Suppressor macrophage (primary cell): ENCODE data around the gene CNIH2.
A peak's percentile ranks its signal among the peaks of the same experiment; 100 is the strongest.
"Not testable (repeated sequence)": the region's sequence is repeated elsewhere in the genome, so short reads cannot be mapped to it uniquely, and the experiment has no call there.

Source experiments
- DNase-seq, 4 experiments: peaks; one replicate each; pipeline ENCODE4 v3.0.0-alpha.2; 2020 to 2022

The CNIH2 gene

DNA sequence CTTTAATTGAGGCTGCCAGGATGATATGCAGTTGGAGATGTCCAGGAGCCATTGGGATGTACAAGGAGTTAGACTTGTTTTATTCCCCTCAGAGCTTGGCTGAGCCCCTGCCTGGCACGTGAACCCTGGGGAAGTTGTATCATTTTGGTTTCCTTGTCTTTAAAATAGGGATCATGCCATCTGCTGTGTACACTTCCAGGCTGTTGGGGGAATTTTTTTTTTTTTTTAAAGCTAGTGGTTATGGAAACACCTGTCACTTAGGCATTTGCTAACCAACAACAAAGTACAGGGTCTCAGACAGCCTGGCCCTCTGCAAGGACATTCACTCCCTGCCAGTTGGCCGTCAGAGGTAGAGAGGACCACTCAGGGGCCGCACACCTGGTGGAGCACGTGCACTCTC is 18.0 kb upstream of the CNIH2 start:
- DNase-seq: no peak

- DNase-seq: no peak
These were observed 16.4 kb upstream of the CNIH2 start for GRCh38 chr11:66261578-66261977.

GRCh38 chr11:66262191-66262590 is 15.8 kb upstream of the CNIH2 start:
- DNase-seq: no peak

DNA sequence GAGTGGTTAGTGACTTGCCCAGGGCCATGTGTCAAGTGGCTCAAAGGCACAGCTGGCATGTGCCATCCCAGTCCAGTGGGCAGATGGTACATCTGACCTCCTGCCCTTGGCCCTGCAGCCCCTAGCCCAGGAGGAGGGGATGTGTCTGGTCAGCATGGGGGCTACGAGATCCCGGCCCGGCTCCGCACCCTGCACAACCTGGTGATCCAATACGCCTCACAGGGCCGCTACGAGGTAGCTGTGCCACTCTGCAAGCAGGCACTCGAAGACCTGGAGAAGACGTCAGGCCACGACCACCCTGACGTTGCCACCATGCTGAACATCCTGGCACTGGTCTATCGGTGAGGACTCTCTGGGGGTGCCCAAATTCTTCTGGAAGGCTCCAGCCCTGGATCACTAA is 15.3 kb upstream of the CNIH2 start:
- no peak for DNase-seq

DNA sequence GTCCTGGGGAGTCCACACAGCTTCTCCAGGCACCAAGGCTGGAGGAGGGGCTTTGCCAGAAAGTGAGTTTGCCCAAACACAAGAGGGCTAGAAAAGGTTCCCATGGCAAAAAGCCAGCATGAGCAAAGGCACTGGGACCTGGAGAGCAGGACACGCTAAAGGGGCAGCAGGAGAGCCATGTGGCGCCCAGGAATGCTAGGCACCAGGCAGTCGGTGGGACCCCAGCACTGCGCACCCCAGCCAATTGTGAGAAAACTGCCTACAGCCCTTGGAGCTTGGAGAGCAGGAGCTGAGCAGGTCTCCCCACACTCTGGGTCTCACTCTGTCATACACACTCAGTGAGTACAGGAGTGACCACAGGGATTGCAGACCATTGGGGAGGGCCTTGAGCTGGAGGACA is 14.7 kb upstream of the CNIH2 start:
- no peak for DNase-seq

- DNase-seq: no peak
These were observed 14.2 kb upstream of the CNIH2 start for GRCh38 chr11:66263785-66264184.

GRCh38 chr11:66264383-66264782 is 13.6 kb upstream of the CNIH2 start:
- DNase-seq: no peak

GRCh38 chr11:66264914-66265313 is 13.1 kb upstream of the CNIH2 start:
- DNase-seq: peak in 2 of 4 experiments; percentile 12 to 38

DNA sequence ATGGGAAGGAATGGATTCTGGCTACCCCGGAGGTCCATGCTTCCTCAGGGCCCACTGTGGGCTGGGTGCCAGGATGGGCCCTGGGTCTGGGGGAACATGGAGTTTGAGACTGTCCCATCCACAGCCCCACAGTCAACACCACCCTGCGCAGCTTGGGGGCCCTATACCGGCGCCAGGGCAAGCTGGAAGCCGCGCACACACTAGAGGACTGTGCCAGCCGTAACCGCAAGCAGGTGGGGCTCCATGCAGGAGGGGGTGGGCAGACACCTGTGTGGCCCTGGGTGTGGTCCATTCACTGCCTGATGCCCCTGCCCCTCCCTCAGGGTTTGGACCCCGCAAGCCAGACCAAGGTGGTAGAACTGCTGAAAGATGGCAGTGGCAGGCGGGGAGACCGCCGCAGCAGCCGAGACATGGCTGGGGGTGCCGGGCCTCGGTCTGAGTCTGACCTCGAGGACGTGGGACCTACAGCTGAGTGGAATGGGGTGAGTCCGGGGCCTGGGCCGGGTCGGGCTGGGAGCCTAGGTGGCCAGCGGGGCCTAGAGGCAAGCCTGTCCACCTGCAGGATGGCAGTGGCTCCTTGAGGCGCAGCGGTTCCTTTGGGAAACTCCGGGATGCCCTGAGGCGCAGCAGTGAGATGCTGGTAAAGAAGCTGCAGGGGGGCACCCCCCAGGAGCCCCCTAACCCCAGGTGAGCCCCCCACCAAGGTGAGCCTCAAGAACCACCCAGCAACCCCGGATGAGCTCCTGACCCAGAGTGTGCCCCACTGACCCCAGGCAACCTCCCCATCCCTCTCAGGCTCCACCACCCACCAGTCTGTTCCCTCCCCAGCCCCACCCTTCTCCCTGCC is 12.2 kb upstream of the CNIH2 start:
- no peak for DNase-seq

DNA sequence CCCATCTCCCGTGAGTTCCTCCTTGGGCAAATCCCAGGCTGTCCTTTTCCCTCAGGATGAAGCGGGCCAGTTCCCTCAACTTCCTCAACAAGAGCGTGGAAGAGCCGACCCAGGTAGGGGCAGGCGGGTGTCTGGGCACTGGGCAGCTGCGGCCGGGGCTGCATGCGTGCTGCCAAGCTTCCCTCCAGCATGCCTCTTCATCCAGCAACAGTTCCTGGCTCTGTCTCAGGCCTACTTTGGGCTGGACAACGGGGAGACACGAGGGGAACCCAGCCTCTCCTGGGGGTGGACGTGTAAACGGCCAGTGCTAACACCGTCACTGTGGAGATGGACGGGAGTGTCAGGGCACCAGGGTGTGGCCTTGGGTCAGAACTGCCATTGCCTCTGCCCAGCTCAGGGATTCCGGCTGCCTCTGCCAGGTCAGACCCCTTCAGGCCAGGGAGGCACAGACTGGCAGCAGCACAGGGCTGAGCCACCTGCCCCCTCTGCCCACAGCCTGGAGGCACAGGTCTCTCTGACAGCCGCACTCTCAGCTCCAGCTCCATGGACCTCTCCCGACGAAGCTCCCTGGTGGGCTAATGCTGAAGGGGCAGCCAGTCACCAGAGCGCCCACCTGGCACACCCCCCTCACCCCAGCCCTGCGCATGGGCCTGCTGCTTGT is 11.5 kb upstream of the CNIH2 start:
- DNase-seq: no peak

DNA sequence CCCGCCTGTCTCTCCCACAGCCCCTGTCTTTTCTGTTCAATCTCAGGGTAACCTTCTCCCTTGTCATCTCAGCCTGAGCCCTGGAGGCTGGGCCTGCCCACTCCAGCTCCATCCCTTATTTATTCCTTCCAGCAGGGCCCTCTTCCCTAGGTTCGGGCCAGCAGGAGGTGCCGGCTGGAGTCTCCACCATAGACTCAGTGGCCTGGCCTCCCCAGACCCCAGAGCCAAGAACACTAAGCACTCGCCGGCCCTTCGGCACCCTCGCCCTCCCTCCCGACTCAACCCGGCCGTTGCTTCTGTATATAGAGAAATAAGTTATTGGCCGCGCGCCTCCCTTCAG is 11.0 kb upstream of the CNIH2 start:
- peak in 1 of 4 experiments; percentile 9 for DNase-seq

DNA sequence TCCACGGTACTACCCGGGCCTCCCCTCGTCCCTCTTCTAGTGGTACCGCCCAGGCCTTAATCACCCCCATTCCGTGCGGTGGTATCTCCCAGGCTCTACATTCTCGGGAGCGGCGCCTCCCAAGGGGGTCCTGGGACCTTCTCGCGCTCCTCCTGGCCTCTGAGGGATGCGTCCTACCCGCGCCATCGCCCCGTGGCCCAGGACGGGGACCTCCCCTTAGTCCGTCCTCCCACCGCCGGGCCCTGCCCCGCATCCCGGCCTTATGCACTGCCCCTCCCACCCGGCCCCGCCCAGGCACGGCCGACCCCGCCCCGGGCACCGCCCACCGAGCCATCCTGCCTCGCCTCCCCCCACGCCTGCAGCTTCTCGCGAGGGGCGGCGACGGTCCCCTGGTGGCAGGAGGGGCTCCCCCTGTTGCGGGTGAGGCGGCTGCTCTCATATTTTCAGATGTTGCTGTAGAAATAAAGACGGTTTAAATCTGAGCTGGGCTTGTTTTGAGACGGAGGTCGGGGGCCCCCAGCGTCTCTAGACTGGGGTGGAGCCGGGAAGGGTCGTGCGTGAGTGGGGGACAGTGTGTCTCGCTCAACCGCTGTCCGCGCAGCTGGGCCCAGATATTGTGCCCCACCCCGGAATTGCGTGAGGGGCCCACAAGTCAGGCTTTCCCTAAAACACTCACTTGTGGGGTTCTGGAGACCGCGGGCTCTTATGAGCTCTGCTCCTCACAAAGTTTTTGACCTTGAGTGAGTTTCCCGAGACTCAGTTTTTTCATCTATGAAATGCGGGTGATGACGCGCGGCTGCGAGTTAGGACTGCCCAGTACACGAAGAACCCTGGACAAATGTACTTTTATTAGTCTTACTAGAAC is 10.4 kb upstream of the CNIH2 start:
- peak; percentile 87 to 95 (median 91) for DNase-seq

- peak; percentile 100 for DNase-seq
These were observed 9.6 kb upstream of the CNIH2 start, which contains the start of gene RAB1B for GRCh38 chr11:66268244-66268951. TSS of gene RAB1B (plus strand) at chr11:66268639. CDS start at chr11:66268680, 41 bp downstream.

DNA sequence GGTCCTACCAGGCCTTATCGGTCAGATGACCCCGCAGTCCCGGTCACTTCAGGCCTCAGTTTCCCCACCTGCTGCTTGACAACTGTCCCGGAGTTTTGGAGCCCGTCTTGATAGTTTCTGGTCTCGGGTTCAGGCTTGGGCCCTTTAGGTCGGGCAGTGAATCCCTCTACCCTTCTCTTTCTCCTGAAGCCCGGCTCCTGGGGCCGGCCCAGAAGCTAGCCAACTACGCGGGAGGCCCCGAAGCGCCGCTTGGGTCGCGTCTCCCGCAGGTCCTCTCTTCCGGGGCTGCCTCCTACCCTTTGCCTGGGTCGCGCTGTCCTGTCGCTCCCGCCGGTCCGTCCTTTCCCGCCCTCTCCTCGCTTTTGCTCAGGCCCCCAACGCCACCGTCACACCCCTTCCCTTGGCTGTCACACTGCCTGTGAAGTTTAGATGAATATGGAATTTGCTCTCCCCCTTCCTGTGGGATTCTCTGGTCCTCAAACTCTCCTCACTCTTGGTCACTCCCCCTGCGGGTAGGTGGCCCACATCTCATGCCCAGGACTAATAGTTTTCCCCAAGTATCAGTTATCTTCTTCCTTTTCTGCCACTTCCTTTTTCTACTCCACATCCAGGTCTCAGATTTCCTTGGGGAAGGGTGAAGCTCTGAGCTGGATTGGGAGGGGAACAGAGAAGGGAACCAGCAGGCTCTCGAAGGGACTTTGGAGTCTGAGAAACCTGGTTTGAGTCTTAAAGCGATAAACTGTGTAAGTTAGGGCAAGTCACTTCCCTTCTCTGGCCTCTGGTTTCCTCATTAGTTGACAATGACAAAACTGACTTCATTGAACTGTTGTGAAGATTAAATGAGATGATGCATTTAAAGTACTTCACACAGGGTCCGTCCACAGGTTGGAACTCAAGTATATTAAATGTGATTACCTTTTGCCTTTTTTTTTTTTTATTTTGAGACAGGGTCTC is 8.7 kb upstream of the CNIH2 start:
- DNase-seq: peak; percentile 42 to 61 (median 54)

DNA sequence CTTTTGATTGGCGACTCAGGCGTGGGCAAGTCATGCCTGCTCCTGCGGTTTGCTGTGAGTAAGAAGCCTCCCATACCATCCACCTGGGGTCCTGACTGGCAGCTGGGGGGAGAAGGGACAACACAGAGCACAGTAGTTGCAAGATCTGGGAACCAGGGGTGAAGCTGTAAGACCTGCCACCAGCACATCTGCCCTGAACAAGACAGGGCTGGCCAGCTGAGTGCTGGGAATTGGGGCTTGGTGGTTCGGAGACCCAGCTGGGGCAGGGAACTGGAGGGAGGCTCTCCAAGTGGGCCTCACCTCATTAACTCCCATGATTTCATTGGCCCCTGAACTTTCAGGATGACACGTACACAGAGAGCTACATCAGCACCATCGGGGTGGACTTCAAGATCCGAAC is 6.2 kb upstream of the CNIH2 start:
- no peak for DNase-seq

DNA sequence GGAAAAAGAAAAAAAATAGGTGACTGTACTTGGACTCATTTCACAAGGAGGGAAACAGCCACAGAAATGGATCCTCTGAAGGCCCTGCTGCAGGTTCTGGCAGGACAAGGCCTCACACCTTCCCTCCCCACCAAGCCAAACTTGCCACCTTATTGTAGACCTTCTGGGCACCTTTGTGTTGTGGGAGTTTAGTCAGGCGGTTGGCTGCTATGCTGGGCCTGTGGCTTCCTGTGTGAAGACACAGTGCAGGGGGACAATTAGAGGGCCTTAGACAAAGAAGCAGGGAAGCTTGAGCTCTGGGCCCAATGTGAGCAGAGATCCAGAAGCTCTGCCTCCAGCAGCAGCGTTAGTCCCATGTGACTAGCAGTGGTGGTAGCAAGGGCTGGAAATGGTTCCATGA is 5.4 kb upstream of the CNIH2 start:
- DNase-seq: no peak

- no peak for DNase-seq
These were observed 3.8 kb upstream of the CNIH2 start for GRCh38 chr11:66274219-66274618.

DNA sequence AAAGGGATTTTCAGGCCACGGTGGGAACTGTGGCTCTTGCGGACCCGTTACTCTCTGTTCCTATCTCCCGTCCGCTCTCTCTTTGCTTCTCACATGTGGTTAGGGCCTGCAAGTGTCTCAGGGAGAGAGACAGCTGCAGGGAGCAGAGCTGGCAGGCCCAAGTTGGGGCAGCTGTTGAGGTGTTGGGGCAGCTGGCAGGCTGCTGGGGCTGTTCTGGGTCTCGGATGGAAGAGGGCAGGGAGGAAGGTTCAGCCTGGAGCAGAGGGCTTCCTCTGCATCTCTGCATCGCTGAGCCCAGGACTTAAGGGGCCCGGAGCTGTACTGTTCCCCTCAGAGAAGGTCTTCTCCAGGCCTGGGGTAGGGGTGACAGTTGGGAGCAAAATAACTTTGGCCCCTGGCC is 2.6 kb upstream of the CNIH2 start:
- no peak for DNase-seq

DNA sequence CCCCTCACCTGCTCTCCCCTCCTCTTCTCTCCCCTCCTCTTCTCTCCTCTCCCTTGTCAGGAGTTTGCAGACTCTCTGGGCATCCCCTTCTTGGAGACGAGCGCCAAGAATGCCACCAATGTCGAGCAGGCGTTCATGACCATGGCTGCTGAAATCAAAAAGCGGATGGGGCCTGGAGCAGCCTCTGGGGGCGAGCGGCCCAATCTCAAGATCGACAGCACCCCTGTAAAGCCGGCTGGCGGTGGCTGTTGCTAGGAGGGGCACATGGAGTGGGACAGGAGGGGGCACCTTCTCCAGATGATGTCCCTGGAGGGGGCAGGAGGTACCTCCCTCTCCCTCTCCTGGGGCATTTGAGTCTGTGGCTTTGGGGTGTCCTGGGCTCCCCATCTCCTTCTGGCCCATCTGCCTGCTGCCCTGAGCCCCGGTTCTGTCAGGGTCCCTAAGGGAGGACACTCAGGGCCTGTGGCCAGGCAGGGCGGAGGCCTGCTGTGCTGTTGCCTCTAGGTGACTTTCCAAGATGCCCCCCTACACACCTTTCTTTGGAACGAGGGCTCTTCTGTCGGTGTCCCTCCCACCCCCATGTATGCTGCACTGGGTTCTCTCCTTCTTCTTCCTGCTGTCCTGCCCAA is 1.9 kb upstream of the CNIH2 start:
- DNase-seq: no peak

DNA sequence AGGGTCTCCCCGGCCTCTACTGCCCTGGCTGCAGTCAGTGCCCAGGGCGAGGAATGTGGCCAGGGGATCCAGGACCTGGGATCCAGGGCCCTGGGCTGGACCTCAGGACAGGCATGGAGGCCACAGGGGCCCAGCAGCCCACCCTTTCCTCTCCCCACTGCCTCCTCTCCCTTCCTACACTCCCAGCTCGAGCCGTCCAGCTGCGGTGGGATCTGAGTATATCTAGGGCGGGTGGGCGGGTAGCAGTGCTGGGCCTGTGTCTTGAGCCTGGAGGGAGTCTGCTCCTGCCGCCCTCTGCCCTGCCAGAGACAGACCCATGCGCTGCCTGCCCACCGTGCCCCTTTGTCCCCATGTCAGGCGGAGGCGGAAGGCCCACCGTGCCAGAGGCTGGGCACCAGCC is 1.4 kb upstream of the CNIH2 start:
- DNase-seq: not testable (repeated sequence)

GRCh38 chr11:66277064-66277463 is 911 bp upstream of the CNIH2 start:
- not testable (repeated sequence) for DNase-seq
